Ishikawa (cell line): ENCODE data around the gene GGNBP2.

Source experiments
- CEBPB ChIP-seq: IDR thresholded peaks from 2 replicates; pipeline ENCODE4 v1.6.1; 2012
- EP300 ChIP-seq: IDR thresholded peaks from 2 replicates; pipeline ENCODE4 v1.6.1; 2012; ENCODE audit warnings: borderline replicate concordance
- ZBTB7A ChIP-seq: IDR thresholded peaks from 2 replicates; pipeline ENCODE4 v1.6.1; 2012; ENCODE audit warnings: low read depth
- TF ChIP-seq, protein P1 (sequence below): IDR thresholded peaks from 2 replicates; pipeline ENCODE4 v1.6.1; 2012; ENCODE audit warnings: low read depth, mild to moderate bottlenecking
- TF ChIP-seq, protein P2 (sequence below): IDR thresholded peaks from 2 replicates; pipeline ENCODE4 v1.6.1; 2012
- TF ChIP-seq, protein P3 (sequence below): IDR thresholded peaks from 2 replicates; pipeline ENCODE4 v1.6.1; 2012

DNA sequence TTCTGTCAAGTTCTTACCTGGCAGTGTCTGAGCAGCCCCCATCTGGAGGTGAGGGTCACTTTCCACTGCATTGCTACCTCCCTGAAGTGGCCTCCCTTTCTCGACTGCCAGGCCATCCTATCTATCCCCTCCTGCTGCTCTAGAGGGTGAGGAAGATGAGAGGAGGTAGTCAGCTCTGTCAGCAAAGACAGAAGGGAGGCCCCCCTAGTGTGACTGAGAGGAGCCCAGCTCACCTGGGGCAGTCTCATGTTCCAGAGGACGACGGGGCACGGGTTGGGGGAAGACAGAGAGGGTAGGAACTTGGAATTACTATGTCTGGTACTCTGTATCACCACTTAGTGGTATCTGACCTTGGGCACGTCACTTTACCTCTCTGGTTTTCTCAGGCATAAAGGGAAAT, 32.1 kb upstream of the GGNBP2 start:
- TF ChIP-seq, protein P1, sequence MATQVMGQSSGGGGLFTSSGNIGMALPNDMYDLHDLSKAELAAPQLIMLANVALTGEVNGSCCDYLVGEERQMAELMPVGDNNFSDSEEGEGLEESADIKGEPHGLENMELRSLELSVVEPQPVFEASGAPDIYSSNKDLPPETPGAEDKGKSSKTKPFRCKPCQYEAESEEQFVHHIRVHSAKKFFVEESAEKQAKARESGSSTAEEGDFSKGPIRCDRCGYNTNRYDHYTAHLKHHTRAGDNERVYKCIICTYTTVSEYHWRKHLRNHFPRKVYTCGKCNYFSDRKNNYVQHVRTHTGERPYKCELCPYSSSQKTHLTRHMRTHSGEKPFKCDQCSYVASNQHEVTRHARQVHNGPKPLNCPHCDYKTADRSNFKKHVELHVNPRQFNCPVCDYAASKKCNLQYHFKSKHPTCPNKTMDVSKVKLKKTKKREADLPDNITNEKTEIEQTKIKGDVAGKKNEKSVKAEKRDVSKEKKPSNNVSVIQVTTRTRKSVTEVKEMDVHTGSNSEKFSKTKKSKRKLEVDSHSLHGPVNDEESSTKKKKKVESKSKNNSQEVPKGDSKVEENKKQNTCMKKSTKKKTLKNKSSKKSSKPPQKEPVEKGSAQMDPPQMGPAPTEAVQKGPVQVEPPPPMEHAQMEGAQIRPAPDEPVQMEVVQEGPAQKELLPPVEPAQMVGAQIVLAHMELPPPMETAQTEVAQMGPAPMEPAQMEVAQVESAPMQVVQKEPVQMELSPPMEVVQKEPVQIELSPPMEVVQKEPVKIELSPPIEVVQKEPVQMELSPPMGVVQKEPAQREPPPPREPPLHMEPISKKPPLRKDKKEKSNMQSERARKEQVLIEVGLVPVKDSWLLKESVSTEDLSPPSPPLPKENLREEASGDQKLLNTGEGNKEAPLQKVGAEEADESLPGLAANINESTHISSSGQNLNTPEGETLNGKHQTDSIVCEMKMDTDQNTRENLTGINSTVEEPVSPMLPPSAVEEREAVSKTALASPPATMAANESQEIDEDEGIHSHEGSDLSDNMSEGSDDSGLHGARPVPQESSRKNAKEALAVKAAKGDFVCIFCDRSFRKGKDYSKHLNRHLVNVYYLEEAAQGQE, result no peak
- TF ChIP-seq, protein P2, sequence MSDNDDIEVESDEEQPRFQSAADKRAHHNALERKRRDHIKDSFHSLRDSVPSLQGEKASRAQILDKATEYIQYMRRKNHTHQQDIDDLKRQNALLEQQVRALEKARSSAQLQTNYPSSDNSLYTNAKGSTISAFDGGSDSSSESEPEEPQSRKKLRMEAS, result no peak
- TF ChIP-seq CEBPB (no peak), EP300 (no peak), ZBTB7A (no peak)
- TF ChIP-seq, protein P3, sequence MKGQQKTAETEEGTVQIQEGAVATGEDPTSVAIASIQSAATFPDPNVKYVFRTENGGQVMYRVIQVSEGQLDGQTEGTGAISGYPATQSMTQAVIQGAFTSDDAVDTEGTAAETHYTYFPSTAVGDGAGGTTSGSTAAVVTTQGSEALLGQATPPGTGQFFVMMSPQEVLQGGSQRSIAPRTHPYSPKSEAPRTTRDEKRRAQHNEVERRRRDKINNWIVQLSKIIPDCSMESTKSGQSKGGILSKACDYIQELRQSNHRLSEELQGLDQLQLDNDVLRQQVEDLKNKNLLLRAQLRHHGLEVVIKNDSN, result no peak
